Measurements from ENCODE around the gene POU3F3. TPM values are rescaled to one million over a fixed set of nuclear protein-coding genes. Genes with fewer than 3 reads are reported as not detected.

Gene POU3F3
- total RNA-seq: 266 TPM

GRCh38 chr2:104853534-104854497 is at the start of gene POU3F3:
Gene POU3F3 (plus strand): TSS chr2:104854115. CDS start chr2:104855511, 1,396 bp downstream.
- FAIRE-seq (peak; percentile 49), DNase-seq (ENCODE audit: low spot score in 2 of 2) (peak; percentile 91 to 95)

GRCh38 chr2:104804148-104804890 is 49.6 kb upstream of the POU3F3 start:
- no peak for FAIRE-seq
- no peak for DNase-seq (ENCODE audit: low spot score in 2 of 2)

GRCh38 chr2:104812286-104812685 is 41.6 kb upstream of the POU3F3 start:
- DNase-seq (ENCODE audit: low spot score in 2 of 2) (no peak), FAIRE-seq (no peak)

- no peak for FAIRE-seq
Measured at GRCh38 chr2:104816143-104816542, 37.8 kb upstream of the POU3F3 start.

GRCh38 chr2:104818264-104818663 is 35.7 kb upstream of the POU3F3 start:
- FAIRE-seq (no peak), DNase-seq (ENCODE audit: low spot score in 2 of 2) (peak in 1 of 2 donors; percentile 14)

More at GRCh38 chr2:104816143-104816542, 37.8 kb upstream of the POU3F3 start:
- no peak for DNase-seq (ENCODE audit: low spot score in 2 of 2)

- no peak for FAIRE-seq
- DNase-seq (ENCODE audit: low spot score in 2 of 2): no peak
Measured at GRCh38 chr2:104820126-104820525, 33.8 kb upstream of the POU3F3 start.

- FAIRE-seq (no peak), DNase-seq (ENCODE audit: low spot score in 2 of 2) (no peak)
Measured at GRCh38 chr2:104825124-104825865, 28.6 kb upstream of the POU3F3 start.

- no peak for FAIRE-seq
Measured at GRCh38 chr2:104826016-104826415, 27.9 kb upstream of the POU3F3 start.

GRCh38 chr2:104831742-104832141 is 22.2 kb upstream of the POU3F3 start:
- DNase-seq (ENCODE audit: low spot score in 2 of 2) (no peak), FAIRE-seq (no peak)

More at GRCh38 chr2:104826016-104826415, 27.9 kb upstream of the POU3F3 start:
- no peak for DNase-seq (ENCODE audit: low spot score in 2 of 2)

- FAIRE-seq (no peak), DNase-seq (ENCODE audit: low spot score in 2 of 2) (no peak)
Measured at GRCh38 chr2:104834431-104835153, 19.3 kb upstream of the POU3F3 start.

- no peak for DNase-seq (ENCODE audit: low spot score in 2 of 2)
Measured at GRCh38 chr2:104836265-104836664, 17.6 kb upstream of the POU3F3 start.

GRCh38 chr2:104836841-104837240 is 17.1 kb upstream of the POU3F3 start:
- DNase-seq (ENCODE audit: low spot score in 2 of 2) (no peak), FAIRE-seq (no peak)

More at GRCh38 chr2:104836265-104836664, 17.6 kb upstream of the POU3F3 start:
- FAIRE-seq: no peak

- no peak for DNase-seq (ENCODE audit: low spot score in 2 of 2)
Measured at GRCh38 chr2:104840156-104840555, 13.8 kb upstream of the POU3F3 start.

GRCh38 chr2:104840893-104841585 is 12.9 kb upstream of the POU3F3 start:
- FAIRE-seq (no peak), DNase-seq (ENCODE audit: low spot score in 2 of 2) (no peak)

More at GRCh38 chr2:104840156-104840555, 13.8 kb upstream of the POU3F3 start:
- no peak for FAIRE-seq

- DNase-seq (ENCODE audit: low spot score in 2 of 2) (no peak), FAIRE-seq (no peak)
Measured at GRCh38 chr2:104841744-104842143, 12.2 kb upstream of the POU3F3 start.

GRCh38 chr2:104844807-104845551 is 8.9 kb upstream of the POU3F3 start:
- FAIRE-seq (no peak), DNase-seq (ENCODE audit: low spot score in 2 of 2) (peak in 1 of 2 donors; percentile 73)

GRCh38 chr2:104845552-104845931 is 8.4 kb upstream of the POU3F3 start:
- DNase-seq (ENCODE audit: low spot score in 2 of 2) (peak in 1 of 2 donors; percentile 35), FAIRE-seq (no peak)
